ENCODE data around the gene AZIN2.
"Not testable (repeated sequence)": the region's sequence is repeated elsewhere in the genome, so short reads cannot be mapped to it uniquely, and the experiment has no call there.

- not testable (repeated sequence) for TF ChIP-seq EZH2phosphoT487 (IDR thresholded peaks at IDR 0.05; ENCODE audit: insufficient read depth, low read depth); EZH2 (IDR thresholded peaks at IDR 0.05; ENCODE audit: insufficient read depth, poor library complexity, severe bottlenecking)
These were observed 16.7 kb upstream of the AZIN2 start for GRCh38 chr1:33064284-33064683.
